ENCODE data around the gene E2F3.
"Not testable (repeated sequence)": the region's sequence is repeated elsewhere in the genome, so short reads cannot be mapped to it uniquely, and the experiment has no call there.

The E2F3 gene

DNA sequence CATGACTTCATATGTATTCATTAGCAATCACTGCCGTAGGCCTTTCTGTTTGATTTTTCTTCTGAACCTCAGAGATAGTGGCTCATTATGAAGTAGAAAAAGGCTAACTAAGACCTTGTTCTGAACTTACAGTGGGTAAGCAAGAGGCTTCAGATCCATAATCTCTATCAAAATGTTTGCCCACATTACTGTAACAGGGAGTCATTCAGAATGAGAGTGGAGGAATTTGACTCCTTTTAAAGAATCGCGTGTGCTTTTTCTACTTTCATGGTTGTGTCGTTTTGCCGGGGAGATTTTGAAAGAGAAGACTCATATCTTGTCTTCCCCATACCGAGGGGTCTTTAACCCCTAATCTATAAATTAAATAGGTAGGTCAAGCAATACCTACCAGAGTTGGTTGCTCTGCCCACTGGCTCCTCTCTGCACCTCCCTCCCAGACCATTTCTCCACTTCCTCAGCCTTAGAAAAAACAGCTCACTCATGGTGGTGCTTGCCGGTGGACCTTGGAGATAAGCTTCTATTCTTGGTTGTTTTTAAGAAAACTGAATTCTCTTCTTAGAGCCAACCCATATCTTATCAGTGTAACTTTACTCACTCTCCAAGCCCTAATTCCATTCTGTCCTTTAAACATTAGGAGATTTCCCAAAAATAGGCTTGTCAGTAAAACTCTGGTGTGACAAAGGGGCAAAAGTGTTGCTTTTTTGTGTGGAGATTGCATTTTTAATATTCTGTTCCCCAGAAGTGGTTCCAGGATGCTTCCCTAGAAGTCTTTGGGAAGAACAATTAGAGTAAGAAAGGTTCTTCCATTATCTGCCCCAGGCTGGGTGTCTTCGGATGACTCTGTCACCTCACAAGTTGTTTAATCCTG lies 56.6 kb downstream of the E2F3 start:
- DNase-seq (ENCODE audit: low read depth): no peak
- TF ChIP-seq, protein P1, sequence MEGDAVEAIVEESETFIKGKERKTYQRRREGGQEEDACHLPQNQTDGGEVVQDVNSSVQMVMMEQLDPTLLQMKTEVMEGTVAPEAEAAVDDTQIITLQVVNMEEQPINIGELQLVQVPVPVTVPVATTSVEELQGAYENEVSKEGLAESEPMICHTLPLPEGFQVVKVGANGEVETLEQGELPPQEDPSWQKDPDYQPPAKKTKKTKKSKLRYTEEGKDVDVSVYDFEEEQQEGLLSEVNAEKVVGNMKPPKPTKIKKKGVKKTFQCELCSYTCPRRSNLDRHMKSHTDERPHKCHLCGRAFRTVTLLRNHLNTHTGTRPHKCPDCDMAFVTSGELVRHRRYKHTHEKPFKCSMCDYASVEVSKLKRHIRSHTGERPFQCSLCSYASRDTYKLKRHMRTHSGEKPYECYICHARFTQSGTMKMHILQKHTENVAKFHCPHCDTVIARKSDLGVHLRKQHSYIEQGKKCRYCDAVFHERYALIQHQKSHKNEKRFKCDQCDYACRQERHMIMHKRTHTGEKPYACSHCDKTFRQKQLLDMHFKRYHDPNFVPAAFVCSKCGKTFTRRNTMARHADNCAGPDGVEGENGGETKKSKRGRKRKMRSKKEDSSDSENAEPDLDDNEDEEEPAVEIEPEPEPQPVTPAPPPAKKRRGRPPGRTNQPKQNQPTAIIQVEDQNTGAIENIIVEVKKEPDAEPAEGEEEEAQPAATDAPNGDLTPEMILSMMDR (IDR thresholded peaks at IDR 0.05; ENCODE audit: control insufficient read depth, insufficient read depth, low read depth, low read length, missing control alignments): no peak
- no peak overlapping the region for H3K4me3 ChIP-seq (ENCODE audit: control insufficient read depth, low read depth, low read length)

DNA sequence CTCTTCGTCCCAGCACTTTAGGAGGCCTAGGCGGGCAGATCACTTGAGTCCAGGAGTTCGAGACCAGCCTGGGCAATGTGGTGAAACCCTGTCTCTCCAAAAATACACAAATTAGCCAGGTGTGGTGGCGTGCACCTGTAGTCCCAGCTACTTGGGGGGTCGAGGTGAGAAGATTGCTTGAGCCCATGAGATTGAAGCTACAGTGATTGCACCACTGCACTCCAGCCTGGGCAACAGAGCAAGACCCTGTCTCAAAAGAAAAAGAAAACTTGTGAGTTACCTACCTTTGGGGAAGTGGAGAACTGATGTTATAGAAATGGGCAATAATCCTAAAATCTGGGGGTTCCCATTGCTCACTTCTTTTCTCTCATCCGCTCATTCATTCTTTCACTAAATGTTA lies 58.0 kb downstream of the E2F3 start:
- H3K4me3 ChIP-seq (ENCODE audit: control insufficient read depth, low read depth, low read length): no peak overlapping the region
- DNase-seq (ENCODE audit: low read depth): no peak
- TF ChIP-seq, protein P1 (IDR thresholded peaks at IDR 0.05; ENCODE audit: control insufficient read depth, insufficient read depth, low read depth, low read length, missing control alignments): no peak

DNA sequence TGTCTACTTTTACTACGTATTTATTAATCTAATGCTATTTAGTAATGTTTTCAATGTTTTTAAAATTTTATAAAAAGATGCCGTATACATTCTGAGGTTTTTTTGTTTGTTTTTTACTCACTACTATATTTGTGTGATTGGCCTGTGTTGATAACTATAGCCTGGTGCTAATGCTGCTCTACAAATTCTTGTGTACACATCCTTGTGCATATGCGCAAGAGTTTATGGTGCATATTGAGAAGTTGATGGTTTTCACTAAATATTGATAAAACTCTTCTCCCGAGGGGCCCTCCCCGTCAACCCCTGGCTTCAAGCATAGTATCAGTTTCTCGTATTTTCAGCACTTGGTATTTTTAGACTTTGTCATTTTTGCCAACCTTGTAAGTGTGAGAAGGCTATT lies 59.9 kb downstream of the E2F3 start:
- DNase-seq (ENCODE audit: low read depth): no peak
- H3K4me3 ChIP-seq (ENCODE audit: control insufficient read depth, low read depth, low read length): no peak overlapping the region
- TF ChIP-seq, protein P1 (IDR thresholded peaks at IDR 0.05; ENCODE audit: control insufficient read depth, insufficient read depth, low read depth, low read length, missing control alignments): no peak

DNA sequence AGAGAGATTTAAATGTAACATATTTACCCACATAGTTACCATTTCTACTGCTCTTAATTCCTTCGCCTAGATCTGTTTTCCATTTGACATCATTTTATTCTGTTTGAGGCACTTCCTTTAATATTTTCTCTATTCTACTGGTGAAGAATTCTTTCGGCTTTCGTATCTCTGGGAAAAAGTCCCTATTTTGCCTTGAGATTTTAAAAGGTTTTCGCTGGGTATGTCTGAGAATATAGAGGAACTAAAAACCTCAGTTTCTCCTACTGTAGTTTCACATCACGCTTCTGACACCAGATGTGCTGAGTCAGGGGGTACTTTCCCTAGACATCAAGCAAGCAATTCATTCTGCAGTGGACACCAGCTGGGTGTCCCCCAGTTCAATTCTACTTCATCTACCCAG lies 61.7 kb downstream of the E2F3 start:
- no peak for DNase-seq (ENCODE audit: low read depth)
- no peak overlapping the region for H3K4me3 ChIP-seq (ENCODE audit: control insufficient read depth, low read depth, low read length)
- TF ChIP-seq, protein P1 (IDR thresholded peaks at IDR 0.05; ENCODE audit: control insufficient read depth, insufficient read depth, low read depth, low read length, missing control alignments): no peak

DNA sequence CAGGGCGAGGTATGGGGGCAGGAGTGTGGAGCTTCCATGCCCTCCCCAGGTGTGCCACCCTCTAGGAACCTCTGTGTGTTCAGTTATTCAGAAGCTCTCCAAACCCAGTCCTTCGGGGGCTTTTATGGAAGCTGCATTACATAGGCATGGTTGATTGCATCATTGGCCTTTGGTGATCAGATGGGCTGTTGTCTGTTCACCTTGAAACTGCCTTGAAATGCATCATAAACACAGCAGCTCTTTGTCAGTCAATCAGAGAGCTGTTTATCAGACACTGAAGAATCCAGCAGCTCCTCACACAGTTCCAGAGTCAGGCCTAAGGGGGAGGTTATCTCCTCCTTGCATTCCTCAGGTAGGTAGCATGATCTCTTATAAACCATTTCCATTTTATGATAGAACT lies 62.4 kb downstream of the E2F3 start:
- no peak for DNase-seq (ENCODE audit: low read depth)
- TF ChIP-seq, protein P1 (IDR thresholded peaks at IDR 0.05; ENCODE audit: control insufficient read depth, insufficient read depth, low read depth, low read length, missing control alignments): no peak
- H3K4me3 ChIP-seq (ENCODE audit: control insufficient read depth, low read depth, low read length): no peak overlapping the region

DNA sequence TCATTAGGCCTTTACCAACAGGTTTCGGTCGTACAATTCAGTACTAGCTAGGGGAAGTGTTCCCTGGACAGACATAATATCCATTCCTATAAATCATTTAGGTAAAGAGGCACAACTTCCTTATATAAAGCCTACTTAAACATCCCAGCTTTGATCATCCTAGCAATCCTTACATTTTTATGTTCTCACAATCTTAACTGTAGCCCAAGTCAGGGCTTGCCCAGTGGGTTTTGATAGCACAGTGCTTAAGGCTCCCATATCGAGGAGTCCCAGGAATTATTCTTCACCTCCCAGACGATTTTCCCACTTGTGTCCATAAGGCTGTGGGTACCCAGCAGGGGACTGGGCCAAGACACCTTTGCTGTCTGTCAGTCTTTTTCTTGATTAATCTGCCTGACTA lies 63.2 kb downstream of the E2F3 start:
- DNase-seq (ENCODE audit: low read depth): no peak
- TF ChIP-seq, protein P1 (IDR thresholded peaks at IDR 0.05; ENCODE audit: control insufficient read depth, insufficient read depth, low read depth, low read length, missing control alignments): no peak
- H3K4me3 ChIP-seq (ENCODE audit: control insufficient read depth, low read depth, low read length): no peak overlapping the region

DNA sequence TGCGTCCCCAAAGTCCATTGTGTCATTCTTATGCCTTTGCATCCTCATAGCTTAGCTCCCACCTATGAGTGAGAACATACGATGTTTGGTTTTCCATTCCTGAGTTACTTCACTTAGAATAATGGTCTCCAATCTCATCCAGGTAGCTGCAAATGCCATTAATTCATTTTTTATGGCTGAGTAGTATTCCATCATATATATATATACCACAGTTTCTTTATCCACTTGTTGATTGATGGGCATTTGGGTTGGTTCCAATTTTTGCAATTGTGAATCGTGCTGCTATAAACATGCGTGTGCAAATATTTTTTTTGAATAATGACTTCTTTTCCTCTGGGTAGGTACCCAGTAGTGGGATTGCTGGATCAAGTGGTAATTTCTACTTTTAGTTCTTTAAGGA lies 63.9 kb downstream of the E2F3 start:
- DNase-seq (ENCODE audit: low read depth); H3K4me3 ChIP-seq (ENCODE audit: control insufficient read depth, low read depth, low read length): not testable (repeated sequence)

Data from AG09309 (cell line).